Dermis blood vessel endothelial cell (primary cell): Measurements from ENCODE around the gene RCOR3. TPM values are rescaled to one million over a fixed set of nuclear protein-coding genes. Genes with fewer than 3 reads are reported as not detected.

Experiments
- DNase-seq: peaks from one replicate; pipeline ENCODE4 v3.0.0; 2010
- total RNA-seq: library from RNA; depleted of rRNA; stranded (reverse); fragments of >200 nt; gene quantifications from 2 replicates; pipeline ENCODE4 v1.2.3, GENCODE V29; 2014

RCOR3 gene
- total RNA-seq, 1 donor from 2014 or later = 11.2 TPM

DNA sequence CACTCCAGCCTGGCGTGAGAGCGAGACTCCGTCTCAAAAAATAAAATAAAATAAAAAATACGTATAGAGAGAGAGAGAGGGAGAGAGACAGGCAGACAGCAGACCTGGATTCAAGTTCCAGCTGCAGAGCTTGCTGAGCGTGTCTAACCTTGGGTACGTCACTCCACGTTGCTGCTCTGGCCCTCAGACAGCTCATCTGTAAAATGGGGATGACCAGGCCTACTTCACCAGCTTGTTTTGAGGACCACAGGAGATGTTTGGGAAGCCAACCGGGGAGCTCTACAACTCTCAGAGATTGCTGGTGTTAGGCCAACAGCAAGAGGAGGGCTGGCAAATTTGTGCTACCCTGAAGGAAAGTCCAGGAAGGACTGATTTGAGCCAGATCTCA, 67.0 kb downstream of the RCOR3 start:
- no peak for DNase-seq

DNA sequence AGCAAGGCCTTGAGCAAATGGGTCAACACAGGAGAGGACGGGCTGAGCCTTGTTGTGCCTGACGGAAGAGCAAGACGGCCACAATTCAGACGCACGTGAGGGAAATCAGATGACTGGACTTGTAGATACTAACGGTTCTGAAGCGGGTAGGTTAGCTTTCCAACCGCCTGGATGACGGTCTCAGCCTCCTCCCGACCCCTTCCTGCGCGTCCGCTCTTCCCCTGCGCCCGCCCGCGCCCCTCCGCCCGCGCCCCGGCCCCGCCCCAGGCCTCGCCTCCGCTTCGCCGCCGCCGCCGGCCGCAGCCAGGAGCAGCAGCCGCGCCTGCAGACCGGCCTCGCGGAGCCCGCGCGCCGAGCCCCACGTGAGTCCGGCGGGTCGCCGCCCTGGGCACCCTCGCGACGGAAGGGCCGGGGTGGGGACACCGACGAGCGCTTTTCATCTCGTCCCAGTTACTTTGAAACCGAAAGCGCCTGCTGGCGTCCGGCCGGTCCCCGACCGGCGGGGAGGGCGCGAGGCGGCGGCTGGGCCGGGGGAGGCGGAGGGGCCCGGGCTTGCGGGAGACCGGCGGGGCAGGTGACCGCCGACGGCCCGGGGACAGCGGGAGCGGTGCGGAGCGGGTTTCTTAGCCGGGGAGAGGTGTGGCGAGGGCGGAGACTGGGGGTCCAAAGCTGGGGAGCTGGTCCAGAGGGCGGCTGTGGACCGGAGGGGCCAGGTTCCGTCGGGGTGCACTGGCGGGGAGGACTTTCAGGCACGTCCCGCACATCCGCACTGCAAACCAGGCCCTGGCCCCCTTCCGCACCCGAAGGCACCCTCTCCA, 67.6 kb downstream of the RCOR3 start, which contains the start of gene TRAF5:
TSS of gene TRAF5 (plus strand) at position 306 of the 818 bp plus-strand sequence. CDS start 26,407 bp downstream, outside the sequence.
- DNase-seq = peak; percentile 59

DNA sequence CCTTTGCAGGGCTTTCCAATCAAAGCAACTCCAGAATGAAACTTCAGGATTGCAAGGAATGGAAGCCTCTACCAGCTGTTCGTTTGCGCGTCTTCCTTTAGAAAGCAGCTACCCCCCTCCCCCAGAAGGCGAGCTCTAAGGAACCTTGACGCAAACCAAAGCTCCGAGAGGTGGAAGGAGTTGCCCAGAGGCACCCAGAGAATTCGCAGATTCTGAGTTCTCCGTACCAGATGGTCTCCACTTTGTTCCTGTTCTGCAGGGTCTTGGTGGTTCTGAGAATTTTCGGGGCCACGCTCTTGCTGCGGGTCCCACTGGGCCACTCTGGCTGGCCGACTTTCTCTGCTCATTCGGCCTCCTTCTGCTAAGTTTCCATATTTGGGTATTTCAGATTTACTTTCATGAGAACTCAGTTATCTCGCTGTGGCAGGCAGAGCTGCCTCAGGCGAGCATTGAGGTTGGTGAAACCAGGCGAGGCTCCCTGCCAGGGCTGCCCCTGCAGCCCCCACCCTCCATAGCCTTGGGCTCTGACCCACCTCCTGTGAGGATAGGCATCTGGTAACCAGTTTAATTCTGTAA, 68.3 kb downstream of the RCOR3 start:
- DNase-seq = peak; percentile 63

DNA sequence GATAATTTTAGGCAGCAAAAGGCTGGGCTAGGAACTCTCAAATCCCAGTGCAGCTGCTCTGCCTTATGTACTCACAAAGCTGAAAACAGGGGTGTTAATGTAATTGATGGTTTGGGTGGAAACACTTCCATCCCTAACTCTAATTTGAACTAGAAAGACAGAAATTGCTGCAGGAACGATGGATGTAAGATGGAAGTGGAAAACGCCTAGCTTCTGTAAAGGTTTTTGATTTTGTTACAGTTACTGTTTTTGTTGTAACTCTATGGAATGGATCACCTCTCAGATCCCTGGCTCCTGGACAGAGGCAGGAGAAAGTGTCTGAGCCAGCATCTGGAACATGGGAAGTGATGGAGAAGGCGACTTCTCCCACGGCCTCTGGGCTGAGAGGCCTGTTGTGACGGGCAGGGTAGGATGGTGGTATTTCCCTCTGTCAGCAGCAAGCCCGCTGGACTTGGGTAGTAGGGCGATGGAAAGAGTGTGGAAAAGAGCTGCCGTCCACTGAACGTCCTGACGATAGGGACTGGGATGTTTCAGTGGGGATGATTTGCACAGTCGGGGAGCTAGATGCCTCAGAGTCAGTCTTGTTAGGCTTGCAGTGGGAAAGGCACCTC, 69.0 kb downstream of the RCOR3 start:
- DNase-seq = no peak

DNA sequence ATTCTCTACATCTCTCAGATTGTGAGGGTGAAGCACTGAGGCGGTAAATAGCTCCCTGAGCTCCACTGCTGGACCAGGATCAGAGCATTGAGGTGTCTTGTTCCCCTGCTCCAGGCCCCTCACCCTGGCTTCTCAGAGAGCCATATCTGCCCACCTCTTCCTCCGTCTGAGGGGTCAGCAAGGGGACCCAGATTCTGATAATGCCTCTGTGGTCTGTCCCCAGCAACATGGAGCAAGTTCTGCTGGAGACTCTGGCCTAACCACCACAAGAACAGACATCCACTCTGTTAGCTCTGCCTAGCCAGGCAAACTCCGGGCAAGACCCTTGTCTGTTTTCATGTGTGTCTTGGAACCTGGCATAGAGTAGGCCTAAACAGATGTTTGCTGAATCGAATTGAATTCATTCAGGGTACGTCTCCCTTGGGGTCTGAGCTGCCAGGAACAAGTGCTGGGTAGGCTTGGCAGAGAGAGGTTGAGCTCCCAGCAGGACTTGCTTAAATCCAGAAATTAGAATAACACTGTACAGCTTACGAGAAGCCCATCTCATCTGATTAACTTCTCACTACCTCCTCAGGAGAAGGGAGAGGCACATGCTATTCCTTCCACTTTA, 69.8 kb downstream of the RCOR3 start:
- no peak for DNase-seq

DNA sequence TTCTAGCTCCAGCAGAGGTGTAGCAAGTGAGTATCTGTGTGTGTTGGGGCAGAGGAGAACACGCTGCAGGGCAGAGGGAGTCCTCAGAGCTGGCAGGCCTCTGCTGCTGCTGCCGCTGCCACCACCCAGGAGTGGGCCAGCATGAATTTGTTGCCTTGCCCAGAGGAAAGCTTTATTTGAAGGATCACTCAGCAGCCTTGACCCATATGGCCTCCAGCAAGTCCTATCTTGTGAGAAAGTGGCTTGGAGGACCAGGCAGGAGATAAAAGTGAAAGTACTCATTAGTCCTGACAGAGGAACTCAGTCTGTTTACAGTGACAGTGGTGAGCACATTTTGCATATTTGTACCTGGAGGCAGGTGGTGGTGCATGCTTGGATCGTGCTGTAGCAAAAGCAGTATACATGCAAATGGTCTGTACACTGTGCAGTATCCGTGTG, 70.6 kb downstream of the RCOR3 start:
- no peak for DNase-seq

DNA sequence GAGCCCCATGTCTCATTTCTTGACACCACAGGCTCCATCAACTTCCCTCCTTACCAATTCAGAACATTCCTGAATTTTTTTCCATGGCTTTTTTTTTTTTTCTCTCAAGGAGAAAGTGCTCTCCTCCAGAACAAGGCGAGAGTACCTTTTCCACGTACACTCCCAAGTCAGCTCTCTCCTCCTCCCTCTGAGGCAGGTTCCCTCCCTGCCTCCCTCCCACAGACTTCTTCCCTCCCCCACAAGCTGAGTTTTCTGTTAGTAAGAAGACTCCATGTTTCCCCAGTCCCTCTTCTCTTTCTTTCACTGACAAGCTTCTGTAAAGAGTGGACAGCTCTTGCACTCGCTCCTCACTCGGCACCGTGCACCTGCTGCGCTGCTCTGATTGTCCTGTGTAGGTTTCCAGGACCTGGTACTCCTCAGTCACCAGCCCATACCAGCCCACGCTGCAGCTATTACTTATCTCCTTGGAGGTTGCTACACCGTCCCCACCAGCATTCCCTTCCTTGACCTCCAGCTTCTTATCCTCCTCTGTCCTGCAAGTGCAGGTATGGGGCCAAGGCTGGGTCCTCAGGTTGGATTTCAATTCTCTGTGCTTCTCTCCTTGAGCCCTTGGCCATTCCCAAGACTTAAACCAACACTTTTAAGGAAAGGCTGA, 71.2 kb downstream of the RCOR3 start:
- DNase-seq = no peak

DNA sequence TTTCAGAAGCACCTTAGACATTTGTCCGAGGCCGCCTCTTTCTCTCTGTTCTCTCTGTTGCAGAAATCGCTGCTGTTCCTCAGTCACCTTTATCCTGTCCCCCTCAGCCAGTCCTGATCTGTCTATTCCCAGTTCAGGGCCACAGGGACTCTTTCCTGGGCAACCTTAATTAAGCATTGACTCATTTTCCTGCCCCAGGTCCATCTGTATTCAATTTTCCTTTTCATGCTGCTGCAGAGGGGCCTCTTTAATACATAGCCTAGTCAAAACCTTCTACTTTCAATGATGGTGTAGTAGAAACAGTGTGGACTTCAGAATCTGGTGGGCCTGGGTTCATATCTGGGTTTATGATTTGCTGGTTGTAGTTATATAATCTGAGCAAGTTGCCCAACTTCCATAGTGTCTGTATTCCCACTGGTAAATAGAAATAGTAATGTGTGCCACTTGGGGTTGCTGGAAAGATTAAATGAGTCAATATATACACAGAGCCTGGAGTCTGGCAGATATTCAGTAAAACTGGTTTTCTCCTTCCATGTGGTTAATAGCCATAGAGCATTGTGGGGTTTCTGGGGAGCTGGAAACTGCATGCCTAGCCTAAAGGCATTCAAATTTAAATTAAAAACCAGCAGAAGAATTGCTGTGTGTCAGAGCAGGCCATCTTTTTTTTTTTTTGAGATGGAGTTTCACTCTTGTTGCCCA, 72.0 kb downstream of the RCOR3 start:
- no peak for DNase-seq

DNA sequence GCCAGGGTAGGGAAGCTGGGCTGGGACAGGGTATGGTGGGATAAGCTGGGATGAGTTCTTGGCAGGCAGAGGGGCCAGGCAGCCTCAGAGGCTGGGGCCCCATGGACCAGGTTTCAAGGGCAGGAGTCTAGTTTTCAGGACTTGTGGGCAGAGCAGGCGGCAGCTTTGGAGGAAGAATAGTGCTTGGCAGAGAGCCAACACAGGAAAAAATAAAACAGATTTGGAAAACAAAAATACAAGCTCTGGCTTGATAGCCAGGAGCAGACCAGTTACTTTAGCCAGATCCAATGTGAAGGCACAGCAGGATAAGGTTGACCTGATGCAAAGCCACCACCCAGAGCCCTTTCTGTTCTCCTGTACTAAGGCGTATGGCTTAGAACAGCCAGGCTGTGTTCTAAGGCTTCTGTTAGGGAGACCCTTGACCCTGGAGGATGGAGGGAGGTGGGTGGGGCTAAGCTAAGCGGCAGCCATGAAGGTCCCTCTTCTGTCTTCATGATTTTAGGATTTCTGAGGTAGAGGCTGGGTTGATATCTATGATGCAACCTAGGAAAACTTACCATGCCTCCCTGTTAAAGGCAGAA, 73.0 kb downstream of the RCOR3 start:
- peak; percentile 23 for DNase-seq

DNA sequence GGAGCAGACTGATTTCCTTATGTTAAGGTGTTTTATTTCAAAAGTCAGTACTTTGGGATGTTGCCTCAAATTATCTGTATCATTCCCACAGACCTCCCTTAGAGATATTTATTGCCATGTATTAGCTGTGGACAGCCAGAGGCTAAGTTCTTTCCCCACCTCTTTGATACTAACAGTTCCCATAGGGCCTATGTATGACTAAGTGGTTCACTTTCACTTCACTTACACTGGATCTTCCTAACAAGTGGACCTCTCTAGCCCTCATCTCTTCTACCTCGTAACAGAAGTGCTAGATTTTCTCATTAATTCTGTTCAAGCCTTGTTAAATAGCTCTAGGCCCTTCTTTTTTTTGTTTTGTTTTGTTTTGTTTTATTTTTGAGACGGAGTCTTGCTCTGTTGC, 73.7 kb downstream of the RCOR3 start:
- DNase-seq = no peak

DNA sequence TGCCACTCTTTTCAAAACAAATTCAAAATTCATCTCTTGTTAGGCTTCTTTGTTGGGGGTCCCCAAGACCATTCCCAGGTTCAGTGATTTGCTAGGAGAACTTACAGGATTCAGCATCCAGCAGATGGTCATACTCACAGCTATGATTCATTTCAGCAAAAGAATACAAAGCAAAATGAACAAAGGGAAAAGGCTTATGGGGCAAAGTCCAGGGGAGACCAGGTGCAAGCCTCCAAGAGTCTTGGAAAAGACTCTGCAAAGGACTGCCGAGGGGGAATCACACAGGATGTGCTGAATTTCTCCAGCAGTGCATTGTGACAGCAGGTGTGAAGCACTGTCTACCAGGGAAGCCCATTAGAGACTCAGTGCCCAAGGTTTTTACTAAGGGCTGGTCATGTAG, 74.7 kb downstream of the RCOR3 start:
- peak; percentile 55 for DNase-seq

DNA sequence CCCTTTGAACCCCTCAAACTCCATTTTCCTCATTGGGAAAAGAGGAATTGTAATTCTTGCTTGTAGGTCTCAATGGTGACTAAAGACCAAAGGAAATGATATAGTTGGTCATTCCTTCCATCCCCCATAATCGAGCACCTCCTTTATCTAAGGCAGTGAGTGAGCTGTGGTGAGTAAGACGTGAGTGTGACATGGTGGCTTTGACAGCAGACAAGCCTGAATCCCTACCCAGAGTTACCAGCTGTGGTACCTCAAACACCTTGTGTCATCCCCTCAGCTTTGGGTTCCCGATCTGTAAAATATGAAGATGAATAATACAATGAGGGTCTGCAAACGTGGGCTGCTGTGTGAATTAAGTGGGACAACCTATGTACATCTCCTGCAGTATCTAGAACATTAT, 75.8 kb downstream of the RCOR3 start:
- DNase-seq = no peak

DNA sequence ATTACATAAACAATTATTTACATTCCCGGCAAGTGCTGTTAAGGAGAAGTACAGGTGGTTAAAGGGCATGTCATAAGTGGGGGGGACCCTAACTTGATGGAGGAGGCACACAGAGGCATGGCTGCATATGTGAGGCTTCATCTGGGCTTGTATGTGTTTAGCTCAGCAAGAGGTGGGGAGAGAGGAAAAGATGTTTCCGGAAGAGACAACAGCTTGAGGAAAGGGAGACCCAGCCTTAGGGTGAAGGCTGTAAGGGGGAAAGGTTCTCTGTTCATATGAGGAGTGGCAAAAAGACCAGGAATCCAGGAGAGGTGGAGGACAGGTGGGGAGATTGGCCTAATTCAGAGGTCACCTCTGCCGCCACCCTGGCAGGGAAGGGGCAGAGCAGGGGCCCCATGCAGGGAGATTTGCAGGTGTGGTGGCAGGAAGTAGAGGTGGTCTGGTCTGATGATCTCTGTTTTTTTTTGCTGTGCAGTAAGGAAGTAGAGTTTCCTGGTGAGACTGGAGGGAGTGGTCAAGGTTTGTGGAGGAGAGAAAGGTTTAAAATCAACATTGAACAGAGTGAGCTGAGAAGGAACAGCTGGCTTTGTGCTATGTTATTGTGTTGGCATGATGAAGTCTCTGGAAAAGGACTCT, 76.5 kb downstream of the RCOR3 start:
- no peak for DNase-seq

DNA sequence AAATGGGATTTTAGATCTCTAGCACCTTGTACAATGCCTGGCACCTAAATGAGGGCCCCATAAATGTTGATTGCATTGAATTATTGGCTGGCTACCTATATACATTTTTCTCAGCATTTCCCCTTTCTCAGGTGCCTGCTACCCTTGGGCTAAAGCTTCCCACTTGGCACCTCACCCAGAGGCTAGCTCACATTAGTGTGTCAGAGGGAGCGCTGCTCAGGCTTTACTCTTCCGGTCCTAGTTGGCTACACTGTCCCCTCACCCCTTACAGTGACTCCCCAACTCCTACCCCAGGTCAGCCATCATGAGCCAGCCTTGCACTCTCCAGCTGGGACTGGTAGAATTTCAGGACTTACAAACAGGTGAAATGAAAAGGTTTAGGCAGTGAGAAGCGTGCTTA, 77.0 kb downstream of the RCOR3 start:
- DNase-seq = no peak

DNA sequence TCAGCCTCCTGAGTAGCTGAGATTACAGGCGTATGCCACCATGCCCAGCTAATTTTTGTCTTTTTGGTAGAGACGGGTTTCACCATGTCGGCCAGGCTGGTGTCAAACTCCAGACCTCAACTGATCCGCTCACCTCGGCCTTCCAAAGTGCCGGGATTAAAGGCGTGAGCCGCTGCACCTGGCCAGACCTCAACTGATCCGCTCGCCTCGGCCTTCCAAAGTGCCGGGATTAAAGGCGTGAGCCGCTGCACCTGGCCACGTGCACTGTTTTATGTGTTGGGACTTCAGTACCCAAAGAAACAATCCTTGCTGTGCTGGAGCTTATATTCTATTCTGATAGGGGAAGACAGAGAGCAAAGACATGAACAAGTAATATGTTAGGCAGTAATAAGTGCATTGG, 77.6 kb downstream of the RCOR3 start:
- no peak for DNase-seq

DNA sequence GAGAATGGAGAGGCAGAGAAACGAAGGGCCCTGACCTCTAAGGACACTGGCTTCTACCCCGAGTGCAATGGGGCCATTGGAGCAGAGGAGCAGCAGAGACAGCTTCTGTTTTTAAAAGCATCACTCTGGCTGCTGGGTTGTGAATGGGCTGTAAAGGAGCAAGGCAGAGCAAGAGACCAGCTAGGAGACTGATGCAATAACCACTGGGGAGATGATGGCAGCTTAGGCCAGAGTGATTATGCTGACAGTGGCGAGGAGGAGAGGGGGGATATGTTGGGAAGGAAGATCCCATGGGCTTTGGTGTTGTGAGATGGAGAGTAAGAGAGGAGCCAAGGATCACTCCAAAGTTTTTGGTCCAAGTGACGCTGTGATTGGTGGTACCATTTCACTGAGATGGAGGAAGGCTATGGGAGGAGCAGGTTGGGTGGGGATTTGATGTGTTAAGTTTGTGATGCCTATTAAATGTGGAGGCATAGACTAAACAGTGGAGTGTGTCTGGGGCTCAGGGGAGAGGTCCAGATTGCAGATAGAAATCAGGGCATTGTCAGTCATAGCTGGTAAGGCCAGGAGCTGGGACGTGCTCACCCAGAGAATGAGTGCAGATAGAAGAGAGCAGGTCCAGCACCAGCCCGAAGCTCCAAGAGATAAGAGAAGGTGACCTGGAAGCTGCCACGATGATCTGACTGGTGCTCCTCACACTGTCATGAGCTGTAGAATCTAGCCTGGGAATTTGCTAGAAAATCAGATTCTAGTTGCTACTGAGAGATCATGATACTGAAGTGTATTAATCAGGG, 78.5 kb downstream of the RCOR3 start:
- no peak for DNase-seq

DNA sequence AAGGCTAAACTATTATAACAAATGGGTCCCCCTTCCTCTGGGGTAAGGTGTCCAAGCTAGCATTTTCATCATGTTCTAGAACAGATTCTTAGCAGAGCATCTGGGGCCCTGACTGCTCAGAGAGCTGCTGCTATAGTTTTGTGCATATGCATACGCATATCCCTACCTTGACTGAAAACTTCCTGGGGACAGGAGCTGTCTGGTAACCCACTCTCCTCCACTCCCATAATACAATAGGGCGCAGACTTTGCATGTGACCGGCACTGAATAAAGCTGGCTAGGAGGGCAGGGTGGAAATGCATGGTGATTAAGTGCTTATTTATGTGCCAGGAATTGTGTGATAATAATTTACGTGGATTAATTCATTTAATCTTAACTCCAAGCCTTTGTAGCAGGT, 79.1 kb downstream of the RCOR3 start:
- no peak for DNase-seq

DNA sequence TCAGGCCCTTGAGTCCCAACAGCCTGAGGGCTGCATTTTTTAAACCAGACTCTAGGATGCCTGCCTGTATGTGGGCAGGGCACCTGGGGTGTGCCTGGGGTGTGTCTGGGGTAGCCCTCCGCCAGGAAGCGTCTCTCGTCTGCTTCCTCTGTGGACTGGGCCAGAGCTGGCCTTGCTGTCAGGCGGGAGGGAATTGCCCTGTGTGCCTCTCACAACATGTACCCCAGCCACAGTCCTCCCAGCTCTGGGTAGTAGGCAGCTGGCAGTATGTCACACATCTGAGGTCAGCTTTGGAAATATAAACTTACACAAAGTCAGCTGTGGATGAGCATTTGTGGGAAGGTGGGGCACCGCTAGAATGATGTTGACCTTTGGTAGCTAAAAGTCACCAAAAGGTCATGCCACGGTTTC, 80.5 kb downstream of the RCOR3 start:
- no peak for DNase-seq

DNA sequence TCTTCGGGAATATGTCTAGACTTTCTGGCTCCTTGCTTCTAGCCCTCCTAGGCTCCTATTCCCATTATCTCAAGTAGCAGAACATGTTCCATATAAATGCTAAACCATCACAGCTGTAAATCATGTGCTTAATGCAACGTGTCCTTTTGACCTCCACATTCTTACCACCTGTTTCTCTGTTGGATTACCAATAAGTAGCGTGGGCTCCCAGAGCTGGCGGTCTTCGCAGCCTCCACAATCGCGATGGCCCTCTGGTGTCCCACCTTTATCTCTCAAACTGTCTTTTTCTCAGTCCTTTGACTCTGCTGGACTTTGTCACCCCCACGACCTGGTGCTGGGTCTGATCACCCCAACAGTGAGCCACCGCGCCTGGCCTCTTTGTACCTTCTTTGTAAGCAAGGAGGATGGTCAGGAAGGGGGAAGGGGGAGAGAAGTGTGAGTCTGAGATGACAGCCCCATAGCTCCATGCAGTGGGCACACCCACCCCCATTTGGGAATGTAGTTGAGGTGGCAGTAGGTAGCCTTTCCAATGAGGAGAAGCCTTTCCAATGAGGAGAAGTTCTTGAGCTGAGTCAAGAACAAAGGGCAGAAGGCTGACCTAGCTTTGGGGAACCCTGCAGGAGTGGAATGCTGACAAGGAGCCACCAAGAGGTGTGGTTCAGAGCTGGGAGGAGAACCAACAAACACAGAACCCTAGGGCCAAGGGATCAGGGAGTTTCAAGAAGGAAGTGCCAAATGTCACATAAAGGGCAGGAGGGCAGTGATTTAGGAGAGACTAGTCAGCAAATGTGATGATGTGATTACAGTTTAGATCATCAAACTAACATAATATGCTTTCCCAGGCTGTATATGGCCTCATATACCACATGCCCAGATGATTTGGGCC, 81.7 kb downstream of the RCOR3 start:
- no peak for DNase-seq

DNA sequence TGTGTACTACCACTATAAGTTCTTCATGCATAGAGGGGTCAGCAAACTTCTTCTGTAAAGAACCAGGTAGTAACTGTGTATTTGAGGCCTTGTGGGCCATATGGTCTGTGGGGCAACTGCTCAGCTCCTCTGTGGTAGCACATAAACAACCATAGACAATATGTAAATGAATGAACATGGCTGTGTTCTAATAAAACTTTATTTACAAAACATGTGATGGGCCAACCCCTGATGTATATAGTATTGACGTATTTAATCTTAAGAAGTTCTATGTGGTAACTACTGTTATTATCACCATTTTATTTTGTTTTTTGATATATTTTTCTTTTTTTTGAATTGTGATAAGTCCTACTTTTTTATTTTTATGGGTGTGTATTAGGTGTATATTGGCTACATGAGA, 82.8 kb downstream of the RCOR3 start:
- DNase-seq = no peak
